HG03196 (cell line): ENCODE measurements around the gene KLHL22.
"Not testable (repeated sequence)": the region's sequence is repeated elsewhere in the genome, so short reads cannot be mapped to it uniquely, and the experiment has no call there.

ENCODE experiments used
- ATAC-seq: cut with Tn5 transposase; IDR thresholded peaks from one replicate; pipeline ENCODE4 v1.9.1; 2021; ENCODE audit not compliant: unreplicated experiment

The KLHL22 gene

DNA sequence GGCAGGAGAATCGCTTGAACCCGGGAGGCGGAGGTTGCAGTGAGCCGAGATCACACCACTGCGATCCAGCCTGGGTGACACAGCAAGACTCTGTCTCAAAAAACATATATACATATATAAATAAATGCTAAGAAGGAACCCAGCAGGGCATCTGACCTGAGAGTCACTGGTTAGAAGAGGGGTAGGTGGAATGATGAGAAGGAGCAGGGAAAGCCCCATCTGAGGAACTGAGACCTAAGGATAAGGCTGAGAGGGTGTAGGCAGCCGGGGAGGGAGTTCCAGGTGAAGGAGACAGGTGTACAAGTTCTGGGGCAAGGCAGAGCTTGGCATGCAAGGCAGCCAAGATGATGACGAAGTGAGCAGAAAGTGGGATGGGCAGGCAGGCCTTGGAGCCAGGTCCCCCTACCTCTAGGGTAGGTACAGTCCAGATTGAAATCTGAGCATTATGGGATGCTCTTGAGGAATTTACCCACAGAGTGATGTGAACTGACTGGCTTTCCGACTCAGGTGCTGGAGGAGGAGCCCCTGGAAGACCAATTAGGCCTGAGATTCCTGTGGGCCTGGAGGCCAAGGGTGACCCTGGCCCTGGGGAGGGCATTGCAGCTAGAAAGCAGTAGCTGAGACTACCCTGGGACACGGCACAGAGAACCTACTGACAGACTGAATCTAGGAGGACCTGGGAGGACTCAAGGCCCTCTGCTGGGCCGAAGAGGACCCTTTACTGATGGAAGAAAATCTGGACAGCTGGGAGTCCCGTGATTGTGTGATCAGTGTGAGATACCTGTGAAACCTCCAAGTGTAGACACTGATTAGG is 22.8 kb downstream of the KLHL22 start:
- no peak for ATAC-seq

DNA sequence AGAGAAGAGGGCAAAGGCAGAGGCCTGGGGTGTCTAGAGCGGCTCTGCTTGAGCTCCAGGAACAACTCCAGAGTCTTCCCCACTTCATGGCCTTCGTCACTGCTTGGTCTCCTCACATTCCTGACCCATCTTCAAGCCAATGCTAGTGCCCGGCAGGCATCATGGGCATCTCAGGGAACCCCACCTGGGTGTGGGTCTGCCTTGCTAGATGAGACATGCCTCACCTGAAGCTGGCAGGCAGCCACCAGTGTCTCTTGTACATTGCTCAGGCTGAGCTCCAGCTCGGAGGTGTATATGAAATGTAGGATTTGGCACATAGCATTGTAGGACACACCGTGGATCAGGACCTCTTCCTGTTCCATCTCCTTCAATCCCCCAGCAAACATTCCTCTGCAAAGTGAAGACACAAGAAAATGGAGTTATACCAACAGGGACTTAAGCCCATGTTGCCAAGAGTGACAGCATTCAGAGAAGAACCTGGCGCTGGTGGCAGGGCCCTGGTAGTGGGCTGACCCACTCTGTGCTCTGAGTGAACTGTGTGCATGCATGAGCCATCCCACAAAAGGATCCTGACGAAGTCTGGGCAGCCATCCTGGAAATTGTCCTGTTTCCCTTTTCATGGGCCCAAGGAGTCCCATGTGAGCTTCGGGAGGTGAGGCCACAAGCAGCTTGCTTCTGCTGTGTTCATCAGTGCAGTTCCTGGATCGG is 24.3 kb downstream of the KLHL22 start:
- no peak for ATAC-seq

DNA sequence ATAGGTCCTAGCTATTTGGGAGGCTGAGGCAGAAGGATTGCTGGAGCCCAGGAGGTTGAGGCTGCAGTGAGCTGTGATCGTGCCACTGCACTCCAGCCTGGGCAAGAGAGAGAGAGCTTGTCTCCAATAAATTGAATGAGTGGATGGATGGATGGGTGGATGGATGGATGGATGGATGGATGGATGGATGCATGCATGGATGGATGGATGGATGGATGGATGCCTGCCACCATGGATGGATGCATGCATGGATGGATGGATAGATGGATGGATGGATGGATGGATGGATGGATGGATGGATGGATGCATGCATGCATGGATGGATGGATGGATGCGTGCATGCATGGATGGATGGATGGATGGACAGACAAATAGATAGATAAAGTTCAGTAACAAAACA is 25.1 kb downstream of the KLHL22 start:
- not testable (repeated sequence) for ATAC-seq

GRCh38 chr22:20469110-20469868 is 26.3 kb downstream of the KLHL22 start:
- no peak for ATAC-seq

DNA sequence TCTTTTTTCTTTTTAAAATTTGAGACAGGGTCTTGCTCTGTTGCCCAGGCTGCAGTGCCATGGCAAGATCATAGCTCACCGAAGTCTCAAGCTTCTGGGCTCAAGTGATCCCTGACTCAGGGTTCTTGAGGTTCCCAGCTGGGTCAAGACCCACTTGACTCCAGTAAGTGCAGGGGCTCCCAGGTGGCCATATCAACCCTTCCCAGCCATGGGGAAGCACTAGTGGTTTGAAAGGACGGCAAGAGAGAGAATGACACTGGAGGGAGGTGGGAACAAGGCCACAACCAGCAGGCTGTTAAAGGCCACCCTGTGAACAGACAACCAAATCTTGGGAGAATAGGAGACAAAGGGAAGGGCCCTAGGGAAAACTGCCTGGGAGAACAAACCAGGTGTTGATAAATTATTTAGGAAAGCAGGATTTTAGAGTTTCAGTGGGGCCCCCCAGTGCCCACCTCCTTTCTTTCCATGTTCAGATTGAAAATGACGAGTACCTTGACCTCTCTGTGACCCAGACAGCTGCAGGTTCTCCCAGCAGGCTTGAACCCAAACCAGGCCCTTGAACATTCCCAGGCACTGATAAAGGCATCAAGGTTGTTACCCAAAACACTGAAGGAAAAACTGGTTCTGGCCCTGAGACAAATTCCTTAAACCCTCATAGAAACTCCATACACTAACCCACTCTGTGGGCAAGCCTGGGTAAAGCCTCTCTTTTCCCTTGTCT is 28.8 kb downstream of the KLHL22 start:
- ATAC-seq: no peak

DNA sequence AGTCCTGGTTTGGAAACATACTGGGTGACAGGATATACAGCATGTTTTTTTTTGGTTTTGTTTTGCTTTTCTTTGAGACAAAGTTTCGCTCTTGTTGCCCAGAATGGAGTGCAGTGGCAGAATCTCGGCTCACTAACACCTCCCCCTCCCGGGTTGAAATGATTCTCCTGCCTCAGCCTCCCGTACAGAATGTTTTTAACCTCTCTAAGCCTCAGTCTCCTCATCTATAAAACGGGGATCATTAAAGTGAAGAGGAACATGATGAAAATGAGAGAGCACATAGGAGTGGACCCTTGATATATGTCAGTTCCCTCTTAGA is 29.9 kb downstream of the KLHL22 start:
- ATAC-seq: no peak

- ATAC-seq: no peak
Measured at GRCh38 chr22:20464912-20465758, 30.5 kb downstream of the KLHL22 start.

- ATAC-seq: no peak
Measured at GRCh38 chr22:20464096-20464614, 31.4 kb downstream of the KLHL22 start.

- no peak for ATAC-seq
Measured at GRCh38 chr22:20463324-20464095, 32.1 kb downstream of the KLHL22 start.

DNA sequence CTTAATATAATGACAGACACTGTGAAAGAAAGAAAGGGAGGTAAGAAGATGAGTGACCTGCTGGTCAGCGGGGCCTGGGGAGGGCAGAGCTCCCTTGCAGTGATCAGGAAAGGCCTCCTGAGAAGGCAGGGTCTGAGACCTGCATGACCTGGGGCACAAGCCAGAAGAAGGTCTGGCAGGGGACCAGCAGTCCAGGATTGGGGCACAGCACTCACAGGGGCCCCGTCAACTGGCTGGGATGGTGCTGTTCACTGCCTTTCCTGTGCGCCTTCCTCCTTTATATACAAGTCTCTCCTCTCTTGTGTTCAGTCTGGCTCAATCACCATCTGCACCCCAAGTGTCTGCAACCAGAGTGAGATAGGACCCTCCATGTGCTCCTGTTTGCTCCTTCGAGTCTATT is 35.7 kb downstream of the KLHL22 start:
- ATAC-seq: no peak

GRCh38 chr22:20459152-20459542 is 36.4 kb downstream of the KLHL22 start:
- no peak for ATAC-seq

DNA sequence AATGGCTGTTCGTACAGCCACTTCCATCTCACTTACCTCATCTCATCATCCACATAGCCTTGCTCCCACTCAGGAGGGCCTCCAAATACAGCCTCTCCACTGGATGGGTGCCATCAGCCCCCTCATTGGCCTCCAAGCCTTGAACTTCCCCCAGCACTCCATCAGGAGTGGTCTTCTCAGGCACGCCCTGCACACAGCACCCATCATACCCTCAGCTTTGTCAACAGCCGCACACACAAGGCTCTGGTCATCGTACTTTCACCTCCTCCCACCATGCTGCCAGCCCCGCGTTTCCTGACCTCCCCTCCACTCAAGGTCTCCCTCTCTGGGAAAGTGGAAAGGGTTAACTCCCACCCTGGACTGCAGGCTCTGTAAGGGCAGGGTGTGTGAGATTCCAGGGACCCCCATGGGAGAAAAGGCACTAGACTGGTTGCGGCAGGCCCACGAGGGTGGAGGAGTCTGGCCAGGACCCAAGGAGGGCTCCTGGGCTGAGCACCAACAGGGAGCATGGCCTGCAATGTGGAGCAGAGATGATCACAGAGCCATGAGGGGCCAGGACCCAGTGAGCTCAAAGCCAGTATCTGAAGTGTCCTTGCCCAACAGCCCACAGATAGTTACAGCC is 37.0 kb downstream of the KLHL22 start:
- no peak for ATAC-seq

- no peak for ATAC-seq
Measured at GRCh38 chr22:20457506-20458240, 37.9 kb downstream of the KLHL22 start.

- ATAC-seq: no peak
Measured at GRCh38 chr22:20456722-20457076, 38.9 kb downstream of the KLHL22 start.

DNA sequence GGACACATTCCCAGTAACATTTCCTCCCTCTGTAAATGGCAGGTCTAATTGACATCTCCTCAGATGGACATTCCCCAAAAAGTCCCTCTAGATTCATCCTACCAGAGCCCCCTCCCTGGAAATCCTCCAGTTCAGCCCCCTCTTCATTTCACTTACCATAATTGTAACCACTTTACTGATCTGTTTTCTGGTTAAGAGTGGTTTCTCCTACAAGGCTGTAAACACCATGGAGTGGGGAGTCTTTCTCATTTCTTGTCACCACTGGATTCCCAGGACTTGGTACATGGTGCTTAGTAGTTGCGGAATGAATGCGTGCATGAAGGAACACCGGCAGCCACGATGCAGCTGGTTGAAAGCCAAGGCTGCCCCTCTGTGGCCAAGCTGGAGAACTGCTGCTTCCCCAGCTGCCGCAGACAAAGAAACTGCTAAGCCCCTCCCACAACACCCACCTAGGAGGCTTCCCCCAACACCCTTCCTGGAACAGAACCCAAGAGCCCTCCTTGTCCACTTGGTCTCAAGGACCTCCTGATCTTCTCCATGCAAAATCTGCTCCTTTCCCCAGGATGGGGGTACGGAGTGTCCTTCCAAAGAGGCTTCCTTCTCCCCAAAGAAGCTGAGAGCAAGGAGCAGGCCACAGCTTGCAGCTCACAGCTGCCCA is 39.4 kb downstream of the KLHL22 start:
- no peak for ATAC-seq

- no peak for ATAC-seq
Measured at GRCh38 chr22:20455709-20456063, 39.9 kb downstream of the KLHL22 start.

GRCh38 chr22:20453222-20453621 is 42.4 kb downstream of the KLHL22 start:
- no peak for ATAC-seq

- no peak for ATAC-seq
Measured at GRCh38 chr22:20451920-20452319, 43.7 kb downstream of the KLHL22 start.
